ENCODE results near the gene HMCN1. TPM values are rescaled to one million over a fixed set of nuclear protein-coding genes. Genes with fewer than 3 reads are reported as not detected.

Gene HMCN1
- total RNA-seq, 5 donors from 2014 or later (not counting 1 experiment from before 2014, with no cell fraction given), result 0.05 to 0.23 (median 0.16) TPM

DNA sequence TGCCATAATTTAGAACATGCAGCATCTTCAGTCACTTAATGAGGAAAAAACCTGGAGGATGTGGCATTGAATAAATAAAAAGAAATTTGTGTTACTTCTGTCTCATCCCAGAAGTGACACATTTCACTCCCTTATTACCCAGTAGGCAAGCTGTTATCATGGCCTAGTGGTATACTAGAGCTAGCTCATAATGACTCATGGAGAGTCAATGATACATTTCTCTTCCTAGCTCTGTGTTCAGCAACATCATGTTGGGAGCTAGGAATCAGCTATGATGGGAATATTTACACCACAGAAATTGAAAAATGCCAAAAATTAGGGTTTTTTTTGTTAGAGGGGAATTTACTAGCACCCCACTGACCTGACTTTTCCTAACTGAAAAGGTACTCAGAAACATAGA is 182.7 kb downstream of the HMCN1 start:
- CTCF ChIA-PET, result no interaction called here
- Histone ChIP-seq H3K4me3 (ENCODE audit: control insufficient read depth in 1 of 2, extremely low read depth in 1 of 2, low read length in 1 of 2) (no peak overlapping the region), H3K27ac (ENCODE audit: low read length) (no peak overlapping the region), H3K27me3 (replicated peaks in 1 of 2; ENCODE audit: control insufficient read depth in 2 of 2, extremely low read depth in 1 of 2, insufficient read depth in 2 of 2, low read length in 1 of 2) (no peaks in the 10 kb centered on the region), H3K9me3 (no peaks in the 10 kb centered on the region), H3K4me1 (ENCODE audit: control insufficient read depth in 1 of 2, extremely low read depth in 1 of 2, insufficient read depth in 2 of 2, low read length in 2 of 2) (no peaks in the 10 kb centered on the region), H3K36me3 (ENCODE audit: control insufficient read depth in 2 of 2, extremely low read depth in 1 of 2, insufficient read depth in 1 of 2, low read length in 1 of 2) (no peaks in the 10 kb centered on the region)
- H3K36me3 Mint-ChIP-seq, result no peaks in the 10 kb centered on the region
- H3K27me3 Mint-ChIP-seq, result peaks cover 0 to 9% of the 10 kb centered on the region in 2 donors
- no peaks in the 10 kb centered on the region for H3K4me1 Mint-ChIP-seq
- POLR2A ChIA-PET, result no interaction called here
- no peak overlapping the region for H3K27ac Mint-ChIP-seq
- no peak overlapping the region for H3K4me3 Mint-ChIP-seq
- DNase-seq (no peak), ATAC-seq (replicated peaks in 1 of 4) (no peak)
- H3K9me3 Mint-ChIP-seq, result no peaks in the 10 kb centered on the region

GRCh38 chr1:185917646-185918045 is 183.5 kb downstream of the HMCN1 start:
- no peaks in the 10 kb centered on the region for H3K9me3 ChIP-seq
- Mint-ChIP-seq H3K4me3 (no peak overlapping the region), H3K9me3 (no peaks in the 10 kb centered on the region), H3K36me3 (no peaks in the 10 kb centered on the region), H3K27me3 (peaks cover 0 to 9% of the 10 kb centered on the region in 2 donors), H3K27ac (no peak overlapping the region), H3K4me1 (no peaks in the 10 kb centered on the region)
- ATAC-seq (replicated peaks in 1 of 4) (no peak), DNase-seq (no peak)
- no peaks in the 10 kb centered on the region for H3K36me3 ChIP-seq (ENCODE audit: control insufficient read depth in 2 of 2, extremely low read depth in 1 of 2, insufficient read depth in 1 of 2, low read length in 1 of 2)
- CTCF ChIA-PET, result no interaction called here
- H3K27me3 ChIP-seq (replicated peaks in 1 of 2; ENCODE audit: control insufficient read depth in 2 of 2, extremely low read depth in 1 of 2, insufficient read depth in 2 of 2, low read length in 1 of 2), result no peaks in the 10 kb centered on the region
- POLR2A ChIA-PET, result no interaction called here
- H3K4me3 ChIP-seq (ENCODE audit: control insufficient read depth in 1 of 2, extremely low read depth in 1 of 2, low read length in 1 of 2), result no peak overlapping the region
- no peaks in the 10 kb centered on the region for H3K4me1 ChIP-seq (ENCODE audit: control insufficient read depth in 1 of 2, extremely low read depth in 1 of 2, insufficient read depth in 2 of 2, low read length in 2 of 2)
- no peak overlapping the region for H3K27ac ChIP-seq (ENCODE audit: low read length)
- 32% methylated on average over 2 of the region's 3 CpGs for WGBS (ENCODE audit: insufficient coverage)

DNA sequence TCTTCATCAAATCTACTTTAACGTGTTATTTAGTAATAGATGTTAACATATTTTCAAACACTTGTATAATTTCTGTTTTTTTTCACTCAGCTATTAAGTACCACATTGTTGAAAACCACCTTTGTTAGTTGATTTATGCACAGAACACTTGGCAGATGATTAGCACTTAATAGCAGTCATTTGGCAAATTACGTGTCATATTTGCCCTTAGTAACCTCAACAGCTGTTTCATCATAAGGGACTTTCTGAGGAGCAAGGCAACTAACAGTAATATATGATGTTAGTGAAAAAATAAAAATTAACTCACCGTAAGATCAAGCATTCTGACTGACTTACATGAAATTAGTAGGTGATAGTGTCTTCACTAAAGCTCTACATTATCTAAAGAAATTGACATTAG is 186.4 kb downstream of the HMCN1 start:
- Mint-ChIP-seq H3K4me1 (no peaks in the 10 kb centered on the region), H3K9me3 (no peaks in the 10 kb centered on the region), H3K36me3 (no peaks in the 10 kb centered on the region), H3K27me3 (peaks cover 0 to 6% of the 10 kb centered on the region in 2 donors), H3K27ac (no peak overlapping the region), H3K4me3 (no peak overlapping the region)
- POLR2A ChIA-PET, result no interaction called here
- Histone ChIP-seq H3K4me1 (ENCODE audit: control insufficient read depth in 1 of 2, extremely low read depth in 1 of 2, insufficient read depth in 2 of 2, low read length in 2 of 2) (no peaks in the 10 kb centered on the region), H3K36me3 (ENCODE audit: control insufficient read depth in 2 of 2, extremely low read depth in 1 of 2, insufficient read depth in 1 of 2, low read length in 1 of 2) (no peaks in the 10 kb centered on the region), H3K4me3 (ENCODE audit: control insufficient read depth in 1 of 2, extremely low read depth in 1 of 2, low read length in 1 of 2) (no peak overlapping the region), H3K27ac (ENCODE audit: low read length) (no peak overlapping the region), H3K9me3 (no peaks in the 10 kb centered on the region), H3K27me3 (replicated peaks in 1 of 2; ENCODE audit: control insufficient read depth in 2 of 2, extremely low read depth in 1 of 2, insufficient read depth in 2 of 2, low read length in 1 of 2) (no peaks in the 10 kb centered on the region)
- ATAC-seq (replicated peaks in 1 of 4) (no peak), DNase-seq (no peak)
- CTCF ChIA-PET, result no interaction called here
- WGBS (ENCODE audit: insufficient coverage), result no CpG with 5 or more reads among the region's 3 CpGs

DNA sequence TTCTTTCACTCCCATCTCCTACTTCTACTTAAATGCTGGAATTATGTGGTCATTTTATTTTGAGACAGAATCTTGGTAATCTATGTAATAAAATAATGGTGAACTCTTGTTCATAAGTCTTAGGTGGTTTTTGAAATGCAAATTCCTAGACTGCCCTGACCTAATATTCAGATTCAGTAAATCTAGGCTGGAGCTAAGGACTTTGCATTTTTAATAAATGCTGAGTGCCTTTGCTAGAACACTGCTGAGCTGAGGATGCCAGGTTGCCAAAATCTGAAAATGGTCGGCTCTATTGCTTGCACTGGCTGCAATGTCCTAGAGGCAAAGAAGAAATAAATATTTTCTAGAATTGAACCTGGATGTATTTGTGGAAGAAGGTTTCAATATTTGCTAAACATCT is 187.4 kb downstream of the HMCN1 start:
- ChIA-PET POLR2A (interaction anchor here in 1 of 2 donors (0.5 kb wide), 1 partner anchor 1956 kb away, joined by 3 read pairs; no protein-coding TSS in a partner anchor), CTCF (no interaction called here)
- H3K9me3 Mint-ChIP-seq, result no peaks in the 10 kb centered on the region
- no peak overlapping the region for H3K4me3 ChIP-seq (ENCODE audit: control insufficient read depth in 1 of 2, extremely low read depth in 1 of 2, low read length in 1 of 2)
- ATAC-seq (replicated peaks in 1 of 4), result no peak
- no peaks in the 10 kb centered on the region for H3K36me3 ChIP-seq (ENCODE audit: control insufficient read depth in 2 of 2, extremely low read depth in 1 of 2, insufficient read depth in 1 of 2, low read length in 1 of 2)
- WGBS (ENCODE audit: insufficient coverage), result no CpG with 5 or more reads among the region's 1 CpG
- no peaks in the 10 kb centered on the region for H3K4me1 ChIP-seq (ENCODE audit: control insufficient read depth in 1 of 2, extremely low read depth in 1 of 2, insufficient read depth in 2 of 2, low read length in 2 of 2)
- no peaks in the 10 kb centered on the region for H3K27me3 ChIP-seq (replicated peaks in 1 of 2; ENCODE audit: control insufficient read depth in 2 of 2, extremely low read depth in 1 of 2, insufficient read depth in 2 of 2, low read length in 1 of 2)
- H3K27ac ChIP-seq (ENCODE audit: low read length), result no peak overlapping the region
- no peak overlapping the region for H3K4me3 Mint-ChIP-seq
- H3K4me1 Mint-ChIP-seq, result no peaks in the 10 kb centered on the region
- H3K27me3 Mint-ChIP-seq, result peaks cover 0 to 6% of the 10 kb centered on the region in 2 donors
- no peaks in the 10 kb centered on the region for H3K9me3 ChIP-seq
- H3K27ac Mint-ChIP-seq, result no peak overlapping the region
- H3K36me3 Mint-ChIP-seq, result no peaks in the 10 kb centered on the region
- no peak for DNase-seq

GRCh38 chr1:185926588-185926987 is 192.4 kb downstream of the HMCN1 start:
- H3K4me1 ChIP-seq (ENCODE audit: control insufficient read depth in 1 of 2, extremely low read depth in 1 of 2, insufficient read depth in 2 of 2, low read length in 2 of 2), result no peaks in the 10 kb centered on the region
- H3K36me3 Mint-ChIP-seq, result no peaks in the 10 kb centered on the region
- H3K27me3 ChIP-seq (replicated peaks in 1 of 2; ENCODE audit: control insufficient read depth in 2 of 2, extremely low read depth in 1 of 2, insufficient read depth in 2 of 2, low read length in 1 of 2), result no peaks in the 10 kb centered on the region
- H3K4me3 Mint-ChIP-seq, result no peak overlapping the region
- CTCF ChIA-PET, result no interaction called here
- ATAC-seq (replicated peaks in 1 of 4) (no peak), DNase-seq (no peak)
- H3K27ac ChIP-seq (ENCODE audit: low read length), result no peak overlapping the region
- H3K36me3 ChIP-seq (ENCODE audit: control insufficient read depth in 2 of 2, extremely low read depth in 1 of 2, insufficient read depth in 1 of 2, low read length in 1 of 2), result no peaks in the 10 kb centered on the region
- no peaks in the 10 kb centered on the region for H3K9me3 Mint-ChIP-seq
- no peak overlapping the region for H3K4me3 ChIP-seq (ENCODE audit: control insufficient read depth in 1 of 2, extremely low read depth in 1 of 2, low read length in 1 of 2)
- 100% methylated on average over 1 of the region's 3 CpGs for WGBS (ENCODE audit: insufficient coverage)
- H3K27me3 Mint-ChIP-seq, result peaks cover 0 to 3% of the 10 kb centered on the region in 2 donors
- H3K9me3 ChIP-seq, result no peaks in the 10 kb centered on the region
- POLR2A ChIA-PET, result no interaction called here
- no peak overlapping the region for H3K27ac Mint-ChIP-seq
- H3K4me1 Mint-ChIP-seq, result no peaks in the 10 kb centered on the region

DNA sequence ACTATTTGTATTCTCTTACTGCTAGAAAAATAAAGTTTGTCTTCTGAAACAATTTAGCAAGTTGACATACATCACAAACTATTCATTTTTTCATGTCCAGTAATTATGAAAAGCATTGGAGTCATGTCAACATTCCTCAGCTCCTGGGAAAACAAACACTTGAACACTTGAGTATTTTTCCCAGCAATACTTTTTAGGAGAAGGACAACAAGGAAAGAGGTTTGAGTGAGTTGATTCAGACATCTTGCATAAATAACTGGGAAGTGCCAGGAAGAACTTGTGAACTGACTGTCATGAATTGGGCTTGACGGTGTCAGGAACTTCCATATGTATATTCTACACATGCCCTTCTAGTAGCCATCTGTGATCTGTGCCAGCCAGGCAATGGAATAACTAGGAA is 195.6 kb downstream of the HMCN1 start:
- H3K9me3 Mint-ChIP-seq, result no peaks in the 10 kb centered on the region
- no peak overlapping the region for H3K4me3 Mint-ChIP-seq
- Histone ChIP-seq H3K27ac (ENCODE audit: low read length) (no peak overlapping the region), H3K4me1 (ENCODE audit: control insufficient read depth in 1 of 2, extremely low read depth in 1 of 2, insufficient read depth in 2 of 2, low read length in 2 of 2) (no peaks in the 10 kb centered on the region), H3K4me3 (ENCODE audit: control insufficient read depth in 1 of 2, extremely low read depth in 1 of 2, low read length in 1 of 2) (no peak overlapping the region), H3K9me3 (no peaks in the 10 kb centered on the region), H3K36me3 (ENCODE audit: control insufficient read depth in 2 of 2, extremely low read depth in 1 of 2, insufficient read depth in 1 of 2, low read length in 1 of 2) (no peaks in the 10 kb centered on the region), H3K27me3 (replicated peaks in 1 of 2; ENCODE audit: control insufficient read depth in 2 of 2, extremely low read depth in 1 of 2, insufficient read depth in 2 of 2, low read length in 1 of 2) (no peaks in the 10 kb centered on the region)
- H3K4me1 Mint-ChIP-seq, result no peaks in the 10 kb centered on the region
- DNase-seq (no peak), ATAC-seq (replicated peaks in 1 of 4) (no peak)
- H3K27me3 Mint-ChIP-seq, result no peaks in the 10 kb centered on the region
- ChIA-PET POLR2A (no interaction called here), CTCF (no interaction called here)
- no peak overlapping the region for H3K27ac Mint-ChIP-seq
- no peaks in the 10 kb centered on the region for H3K36me3 Mint-ChIP-seq
- 100% methylated on average over 1 of the region's 1 CpG for WGBS (ENCODE audit: insufficient coverage)

- Mint-ChIP-seq H3K27ac (no peak overlapping the region), H3K4me3 (no peak overlapping the region), H3K4me1 (no peaks in the 10 kb centered on the region), H3K27me3 (peaks cover 3% of the 10 kb centered on the region in 2 donors), H3K9me3 (no peaks in the 10 kb centered on the region), H3K36me3 (no peaks in the 10 kb centered on the region)
- DNase-seq (no peak), ATAC-seq (replicated peaks in 1 of 4) (no peak)
- H3K27ac ChIP-seq (ENCODE audit: low read length), result no peak overlapping the region
- ChIA-PET CTCF (interaction anchor here in 1 of 2 donors (0.7 kb wide), 1 partner anchor 8 kb away, joined by 3 read pairs; no protein-coding TSS in a partner anchor), POLR2A (no interaction called here)
- WGBS (ENCODE audit: insufficient coverage), result 100% methylated on average over 2 of the region's 2 CpGs
- H3K9me3 ChIP-seq, result no peaks in the 10 kb centered on the region
- no peaks in the 10 kb centered on the region for H3K27me3 ChIP-seq (replicated peaks in 1 of 2; ENCODE audit: control insufficient read depth in 2 of 2, extremely low read depth in 1 of 2, insufficient read depth in 2 of 2, low read length in 1 of 2)
- H3K4me1 ChIP-seq (ENCODE audit: control insufficient read depth in 1 of 2, extremely low read depth in 1 of 2, insufficient read depth in 2 of 2, low read length in 2 of 2), result no peaks in the 10 kb centered on the region
- H3K36me3 ChIP-seq (ENCODE audit: control insufficient read depth in 2 of 2, extremely low read depth in 1 of 2, insufficient read depth in 1 of 2, low read length in 1 of 2), result no peaks in the 10 kb centered on the region
- H3K4me3 ChIP-seq (ENCODE audit: control insufficient read depth in 1 of 2, extremely low read depth in 1 of 2, low read length in 1 of 2), result no peak overlapping the region
Observed at GRCh38 chr1:185931438-185931837, 197.2 kb downstream of the HMCN1 start.

All from T-cell (primary cell).